Coronary artery (tissue), 2 donors: ENCODE results near the gene NKIRAS1.

Experiments used
- DNase-seq: peaks from one replicate; pipeline ENCODE4 v3.0.0-alpha.2; 2017; ENCODE audit warnings: low spot score
- H3K27ac ChIP-seq, 2 donors: fragments of 200-600 bp; sonication (generic); one replicate each; pipeline ENCODE4 v1.5.1; 2016 to 2019
- H3K4me3 ChIP-seq: fragments of 200-600 bp; sonication (generic); 2 replicates; pipeline ENCODE4 v1.5.1; 2016; ENCODE audit warnings: mild to moderate bottlenecking, moderate library complexity
- TF ChIP-seq, protein P1 (sequence below): fragments of 200-600 bp; sonication (generic); IDR thresholded peaks from one replicate; pipeline ENCODE4 v1.5.1; 2019; ENCODE audit warnings: antibody characterized with exemption

Gene NKIRAS1

DNA sequence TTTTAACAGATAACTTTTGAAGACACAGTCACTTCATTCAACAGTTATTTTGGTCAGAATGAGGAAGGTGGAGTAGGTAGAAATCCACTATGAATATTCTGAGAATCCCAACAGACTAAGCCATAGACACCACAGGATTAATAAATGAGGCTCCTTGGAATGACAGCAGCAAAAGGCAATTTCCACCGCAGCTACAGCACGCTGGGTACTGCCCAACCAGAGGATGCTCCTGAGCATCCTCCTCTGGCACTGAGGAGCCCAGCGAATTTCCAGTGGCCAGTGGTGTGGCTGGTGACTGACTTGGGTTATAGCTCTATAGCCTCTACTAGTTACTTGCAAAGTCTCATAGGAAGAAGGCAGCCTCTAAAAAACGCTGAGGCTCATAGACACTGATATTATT is 24.6 kb upstream of the NKIRAS1 start:
- Histone ChIP-seq H3K4me3 (no peak overlapping the region), H3K27ac (no peak overlapping the region)
- DNase-seq: no peak
- TF ChIP-seq, protein P1, sequence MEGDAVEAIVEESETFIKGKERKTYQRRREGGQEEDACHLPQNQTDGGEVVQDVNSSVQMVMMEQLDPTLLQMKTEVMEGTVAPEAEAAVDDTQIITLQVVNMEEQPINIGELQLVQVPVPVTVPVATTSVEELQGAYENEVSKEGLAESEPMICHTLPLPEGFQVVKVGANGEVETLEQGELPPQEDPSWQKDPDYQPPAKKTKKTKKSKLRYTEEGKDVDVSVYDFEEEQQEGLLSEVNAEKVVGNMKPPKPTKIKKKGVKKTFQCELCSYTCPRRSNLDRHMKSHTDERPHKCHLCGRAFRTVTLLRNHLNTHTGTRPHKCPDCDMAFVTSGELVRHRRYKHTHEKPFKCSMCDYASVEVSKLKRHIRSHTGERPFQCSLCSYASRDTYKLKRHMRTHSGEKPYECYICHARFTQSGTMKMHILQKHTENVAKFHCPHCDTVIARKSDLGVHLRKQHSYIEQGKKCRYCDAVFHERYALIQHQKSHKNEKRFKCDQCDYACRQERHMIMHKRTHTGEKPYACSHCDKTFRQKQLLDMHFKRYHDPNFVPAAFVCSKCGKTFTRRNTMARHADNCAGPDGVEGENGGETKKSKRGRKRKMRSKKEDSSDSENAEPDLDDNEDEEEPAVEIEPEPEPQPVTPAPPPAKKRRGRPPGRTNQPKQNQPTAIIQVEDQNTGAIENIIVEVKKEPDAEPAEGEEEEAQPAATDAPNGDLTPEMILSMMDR: no peak

DNA sequence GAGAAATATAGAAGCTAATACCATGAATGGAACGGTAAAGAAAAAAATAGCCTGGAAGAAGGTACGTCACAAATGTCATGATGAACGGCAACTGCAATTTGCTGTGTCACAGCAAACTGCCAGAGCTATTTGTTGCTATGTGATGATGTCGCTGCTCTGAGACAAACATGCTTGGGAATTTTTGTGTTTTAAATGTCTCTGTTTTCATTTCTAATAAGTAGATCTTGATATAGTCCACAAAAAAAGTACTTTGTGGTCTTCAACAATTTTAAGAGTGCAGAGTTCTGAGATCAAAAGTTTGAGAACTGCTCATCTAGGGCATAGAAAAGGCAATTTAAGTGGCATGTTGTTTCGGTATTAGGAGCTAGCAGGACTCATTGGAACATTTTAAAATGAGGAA is 24.0 kb upstream of the NKIRAS1 start:
- Histone ChIP-seq H3K4me3 (no peak overlapping the region), H3K27ac (no peak overlapping the region)
- TF ChIP-seq, protein P1: no peak
- no peak for DNase-seq

DNA sequence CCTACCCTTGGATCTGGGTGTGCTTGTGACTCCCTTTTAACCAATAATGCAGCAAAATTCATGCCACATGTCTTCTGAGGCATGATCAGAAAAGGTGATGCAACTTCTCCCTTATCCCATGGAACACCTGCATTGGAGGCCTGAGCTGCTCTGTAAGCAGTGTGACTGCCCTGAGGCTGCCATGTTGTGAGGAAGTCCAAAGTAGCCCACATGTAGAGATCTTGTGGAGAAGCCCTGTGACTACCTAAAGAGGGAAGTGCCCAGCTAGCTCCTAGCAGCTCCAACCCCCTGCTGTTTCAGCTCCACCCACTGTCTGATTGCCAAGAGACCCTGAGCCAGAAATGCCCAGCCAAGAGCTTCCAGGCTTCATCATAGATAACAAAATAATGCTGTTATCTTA is 21.9 kb upstream of the NKIRAS1 start:
- DNase-seq: no peak
- Histone ChIP-seq H3K27ac (no peak overlapping the region), H3K4me3 (no peak overlapping the region)
- TF ChIP-seq, protein P1: no peak

GRCh38 chr3:23937296-23937695 is 20.5 kb upstream of the NKIRAS1 start:
- TF ChIP-seq, protein P1: no peak
- no peak for DNase-seq
- no peak overlapping the region for H3K27ac ChIP-seq
- no peak overlapping the region for H3K4me3 ChIP-seq

DNA sequence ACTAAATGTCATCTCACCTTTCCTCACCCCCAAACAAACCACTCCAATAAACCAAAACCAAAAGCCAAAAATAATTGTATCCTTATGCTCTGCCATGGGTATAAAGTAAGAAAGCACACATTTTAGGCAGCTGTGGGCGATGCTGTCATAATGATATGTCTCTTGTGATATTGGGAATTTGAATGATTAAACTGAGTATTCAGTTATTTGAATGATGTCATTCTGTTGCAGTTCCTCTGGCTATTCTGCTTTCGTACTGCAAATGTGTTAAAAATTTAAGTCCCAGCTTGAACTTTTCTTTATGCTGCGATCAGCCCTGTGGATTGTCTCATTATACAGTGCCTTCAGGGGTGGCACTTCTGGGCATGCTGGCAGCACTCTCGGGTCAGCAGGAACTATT is 17.5 kb upstream of the NKIRAS1 start:
- DNase-seq: no peak
- TF ChIP-seq, protein P1: no peak
- H3K4me3 ChIP-seq: no peak overlapping the region
- no peak overlapping the region for H3K27ac ChIP-seq

DNA sequence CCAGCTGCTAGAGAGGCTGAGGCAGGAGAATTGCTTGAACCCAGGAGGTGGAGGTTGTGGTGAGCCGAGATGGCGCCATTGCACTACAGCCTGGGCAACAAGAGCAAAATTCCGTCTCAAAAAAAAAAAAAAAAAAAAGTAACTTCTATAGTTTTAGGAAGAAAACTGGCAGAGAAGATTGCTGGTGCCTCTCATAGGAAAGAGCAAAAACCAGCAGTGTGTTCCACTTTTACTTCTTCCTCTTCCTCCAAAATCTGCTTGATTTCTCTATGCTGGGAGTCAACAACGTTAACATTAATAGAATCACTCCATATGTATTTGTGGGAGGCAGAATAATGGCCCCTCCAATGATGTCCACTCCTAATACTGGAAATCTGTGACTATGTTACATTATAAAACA is 15.8 kb upstream of the NKIRAS1 start:
- H3K4me3 ChIP-seq: no peak overlapping the region
- no peak overlapping the region for H3K27ac ChIP-seq
- TF ChIP-seq, protein P1: no peak
- DNase-seq: no peak

GRCh38 chr3:23931597-23931996 is 14.8 kb upstream of the NKIRAS1 start:
- TF ChIP-seq, protein P1: no peak
- Histone ChIP-seq H3K27ac (no peak overlapping the region), H3K4me3 (no peak overlapping the region)
- no peak for DNase-seq
